GM19023 (cell line): Measurements from ENCODE around the gene ADORA2A.

Source experiments
- ATAC-seq: cut with Tn5 transposase; IDR thresholded peaks from one replicate; pipeline ENCODE4 v1.9.1; 2021; ENCODE audit warnings: mild to moderate bottlenecking, moderate library complexity; ENCODE audit not compliant: unreplicated experiment

Gene ADORA2A

DNA sequence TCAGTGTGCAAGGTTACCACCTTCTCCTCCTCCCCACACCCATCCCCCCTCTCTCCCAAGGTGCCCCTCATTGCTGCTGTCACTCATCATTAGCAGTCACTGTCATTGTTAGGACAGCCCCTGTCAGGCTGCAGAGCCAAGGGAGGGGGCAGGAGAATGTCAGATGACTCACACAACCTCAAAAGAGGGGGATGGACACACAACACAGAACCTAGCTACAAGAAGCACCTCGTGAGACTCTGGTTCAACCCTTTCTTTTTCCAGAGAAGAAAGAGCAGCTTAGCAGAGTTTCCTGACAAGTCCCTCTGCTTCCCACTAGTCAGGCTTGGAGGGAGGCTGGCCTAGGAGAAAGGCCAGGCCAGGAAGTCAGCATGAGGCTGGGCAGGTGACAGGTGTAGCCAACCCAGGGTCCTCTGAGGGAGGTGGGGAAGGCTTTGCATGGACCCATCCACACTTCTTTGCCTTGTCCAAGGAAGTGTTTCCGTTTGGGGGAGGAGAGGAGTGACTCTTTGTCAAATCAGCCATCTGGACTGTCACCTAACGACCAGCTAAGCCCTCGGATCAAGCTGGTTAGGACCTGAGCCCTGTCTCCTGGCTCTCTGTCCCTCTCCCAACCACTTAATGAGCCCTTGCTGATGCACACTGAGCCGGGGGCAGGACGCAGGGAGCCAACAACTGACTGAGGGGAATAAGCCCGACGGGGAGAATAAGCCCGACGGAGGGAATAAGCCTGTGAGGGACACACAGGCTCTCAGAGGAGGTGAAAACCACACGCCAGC is 18.3 kb downstream of the ADORA2A start:
- no peak for ATAC-seq

DNA sequence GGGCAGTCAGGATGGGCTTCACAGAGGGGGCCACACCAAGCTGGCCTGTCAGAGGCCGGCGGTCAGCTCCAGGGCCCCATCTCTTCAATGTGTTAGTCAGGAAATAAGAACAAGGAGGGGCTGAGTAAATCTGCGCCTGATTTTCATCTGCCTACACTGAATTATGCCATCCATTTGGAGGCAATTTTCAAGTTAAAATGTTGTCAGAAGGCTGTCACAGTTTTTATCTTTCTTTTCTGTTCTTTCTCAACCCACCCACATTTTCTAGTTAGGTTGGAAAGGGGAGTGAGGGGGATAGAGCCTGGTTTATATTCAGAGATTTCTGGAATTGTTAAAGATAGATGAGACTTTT is 18.8 kb downstream of the ADORA2A start:
- ATAC-seq: no peak

DNA sequence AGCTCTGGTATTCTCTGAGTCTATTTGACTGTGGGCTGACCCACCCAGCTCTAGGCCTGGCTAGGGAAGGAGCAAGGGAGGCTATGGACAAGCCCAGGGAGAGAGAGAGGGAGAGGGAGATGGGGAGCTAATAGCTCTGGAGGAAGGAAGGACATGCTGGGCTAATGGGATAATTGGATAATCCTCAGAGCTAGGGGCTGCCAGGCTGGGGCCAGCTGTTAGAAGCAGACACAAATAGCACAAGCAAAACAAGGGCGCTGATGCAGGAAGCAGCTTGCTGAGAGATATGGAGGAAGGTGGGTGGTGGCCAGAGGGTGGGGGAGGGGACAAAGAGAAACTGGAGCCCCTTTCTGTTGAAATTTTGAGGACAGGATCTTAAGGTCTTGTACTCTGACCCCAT is 23.2 kb downstream of the ADORA2A start:
- ATAC-seq: no peak

DNA sequence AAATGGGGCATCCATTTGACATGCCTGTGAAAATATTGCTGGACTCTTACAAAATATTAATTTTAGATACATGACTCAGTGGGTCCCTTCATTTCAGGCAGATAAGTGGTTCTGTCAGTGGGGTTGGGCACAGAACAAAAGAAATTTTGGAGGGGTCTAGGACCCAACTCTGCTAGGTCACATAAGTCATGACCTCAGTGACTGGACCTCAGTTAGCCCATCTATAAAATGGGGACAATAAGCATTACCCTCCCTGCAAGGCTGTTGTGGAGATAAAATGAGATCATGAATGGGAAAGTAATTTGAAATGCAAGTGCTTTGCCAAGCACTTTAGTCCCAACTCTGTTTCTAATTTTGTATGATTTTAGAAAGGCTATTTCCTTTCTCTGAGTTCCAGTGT is 23.8 kb downstream of the ADORA2A start:
- ATAC-seq: no peak

DNA sequence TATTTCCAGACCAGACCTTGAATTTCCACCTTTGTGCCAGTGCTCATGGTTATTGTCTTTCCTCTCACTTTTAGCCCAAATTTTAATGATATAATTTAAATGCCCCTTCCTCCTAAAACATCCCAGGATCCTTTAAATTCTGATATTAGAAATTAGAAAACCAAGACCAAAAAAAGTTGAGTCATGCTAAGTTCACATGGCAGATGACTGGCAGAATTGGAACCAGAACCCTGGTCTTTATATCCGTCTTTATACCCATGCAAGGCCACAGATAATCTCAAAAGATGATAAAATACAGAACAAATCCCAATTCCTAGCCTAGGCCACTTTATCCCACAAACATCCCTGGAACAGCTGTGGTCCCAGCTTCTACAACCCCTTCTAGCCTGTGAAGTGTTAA is 26.5 kb downstream of the ADORA2A start:
- ATAC-seq: no peak

DNA sequence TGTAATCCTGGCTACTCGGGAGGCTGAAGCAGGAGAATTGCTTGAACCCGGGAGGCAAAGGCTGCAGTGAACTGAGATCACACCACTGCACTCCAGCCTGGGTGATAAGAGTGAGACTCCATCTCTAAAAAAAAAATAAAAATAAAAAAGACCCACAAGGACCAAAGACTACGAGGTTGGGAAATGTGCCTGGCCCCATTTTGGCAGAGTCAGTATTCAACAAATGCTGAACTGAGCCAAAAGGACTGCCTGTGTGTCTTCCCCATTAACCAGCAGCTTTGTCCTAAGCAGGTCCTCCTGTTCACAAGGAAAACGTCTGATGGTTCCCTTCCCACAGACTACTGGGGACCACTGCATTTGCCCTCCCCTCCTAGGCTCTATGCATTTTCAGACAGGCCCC is 27.6 kb downstream of the ADORA2A start:
- ATAC-seq: no peak

DNA sequence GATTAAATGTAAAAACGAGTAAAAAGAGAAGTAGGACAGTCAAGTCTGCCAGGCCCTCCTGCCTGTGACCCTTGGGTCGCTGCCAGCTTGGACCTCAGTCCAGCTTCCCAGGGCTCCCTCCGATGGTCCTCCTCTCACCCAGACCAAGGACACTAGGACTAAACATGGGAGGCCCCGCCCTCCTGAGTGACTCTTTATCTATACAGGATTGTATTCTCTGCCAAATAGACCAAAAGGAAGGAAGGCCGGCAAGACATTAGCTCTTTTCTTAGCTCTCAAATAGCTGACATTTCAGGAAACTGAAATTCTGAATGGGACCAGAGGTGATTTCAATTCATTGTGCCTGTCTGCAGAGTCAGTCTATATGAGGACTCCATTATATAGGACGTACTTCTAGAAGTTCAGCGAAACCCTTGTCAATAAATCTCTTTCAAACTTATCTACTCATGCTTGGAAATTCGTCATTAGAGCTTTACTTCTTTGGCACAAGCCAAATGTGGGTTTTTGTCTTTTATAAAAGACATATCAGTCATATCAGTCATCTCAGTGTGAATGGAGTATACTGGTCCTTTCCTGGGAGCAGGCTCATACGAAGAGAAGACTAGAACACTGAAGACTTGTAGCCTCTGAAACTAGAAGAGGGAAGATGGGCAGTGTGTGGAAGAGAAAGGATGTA is 28.5 kb downstream of the ADORA2A start:
- ATAC-seq: no peak

DNA sequence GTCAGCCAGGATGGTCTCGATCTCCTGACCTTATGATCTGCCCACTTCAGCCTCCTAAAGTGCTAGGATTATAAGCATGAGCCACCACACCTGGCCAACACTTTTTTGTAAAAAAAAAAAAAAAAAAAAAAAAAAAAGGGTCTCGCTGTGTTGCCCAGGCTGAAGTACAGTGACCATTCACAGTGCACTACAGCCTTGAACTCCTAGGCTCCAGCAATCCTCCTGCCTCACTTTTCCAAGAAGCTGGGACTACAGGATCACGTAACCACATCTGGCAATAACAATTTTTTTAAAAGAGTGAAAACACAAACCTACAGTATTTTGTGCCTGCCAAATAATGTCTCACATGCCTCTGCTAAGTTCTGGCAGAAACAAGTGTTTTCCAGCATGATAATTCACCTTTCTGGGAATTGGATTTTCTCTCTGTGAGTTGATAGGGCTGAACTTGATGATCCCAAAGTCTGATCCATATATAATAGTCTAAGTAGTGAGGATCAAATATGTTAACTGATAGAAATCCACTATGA is 30.6 kb downstream of the ADORA2A start:
- no peak for ATAC-seq

DNA sequence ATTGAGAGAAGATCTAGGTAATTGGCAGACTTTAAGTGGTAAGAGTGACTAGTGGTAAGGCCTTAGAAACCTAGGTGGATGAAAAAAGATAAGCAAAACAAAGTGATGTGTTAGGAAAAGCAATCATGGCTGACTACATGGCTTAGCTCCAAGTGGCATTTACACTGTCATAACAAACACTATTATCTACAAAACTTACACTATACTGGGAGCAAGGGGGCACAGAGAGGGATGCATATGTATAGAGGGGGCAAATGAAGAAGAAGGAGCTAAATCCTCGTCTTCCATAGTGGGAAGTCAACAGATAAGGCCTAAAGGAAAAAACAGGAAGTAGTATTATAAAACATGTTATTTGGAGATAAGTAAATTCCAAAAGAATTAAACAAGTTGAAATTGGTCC is 32.5 kb downstream of the ADORA2A start:
- no peak for ATAC-seq

DNA sequence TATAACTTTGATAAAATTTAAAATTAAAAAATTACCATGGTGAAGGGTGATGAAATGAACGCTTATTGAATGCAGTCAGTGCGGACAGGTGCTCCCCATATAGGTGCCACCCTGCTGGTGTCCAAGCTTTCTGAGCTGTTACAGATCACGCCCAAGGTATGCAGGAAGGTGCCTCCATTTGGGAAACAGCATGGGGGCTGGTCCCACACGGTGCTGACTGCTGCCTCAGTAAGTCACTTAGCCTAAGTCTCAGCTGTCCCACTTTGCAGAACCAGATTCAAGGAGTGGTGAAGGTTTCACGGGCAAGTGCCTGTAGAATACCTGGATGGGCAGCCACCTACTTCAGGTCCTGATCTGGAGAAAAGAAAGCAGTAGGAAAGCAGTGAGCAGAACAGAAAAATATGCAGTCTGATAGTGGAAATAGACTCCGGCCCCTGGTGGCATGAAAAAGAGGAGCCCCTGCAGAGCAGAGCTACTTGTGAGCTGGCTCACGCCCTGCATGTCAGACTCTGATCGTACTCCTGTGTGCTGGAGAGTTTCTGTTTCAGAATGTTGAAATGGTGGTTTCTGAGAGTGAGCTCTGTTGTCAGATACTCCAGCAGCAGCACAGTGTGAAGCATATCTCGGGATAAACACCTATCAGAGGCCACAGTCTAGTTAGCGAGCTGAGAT is 33.2 kb downstream of the ADORA2A start:
- no peak for ATAC-seq

DNA sequence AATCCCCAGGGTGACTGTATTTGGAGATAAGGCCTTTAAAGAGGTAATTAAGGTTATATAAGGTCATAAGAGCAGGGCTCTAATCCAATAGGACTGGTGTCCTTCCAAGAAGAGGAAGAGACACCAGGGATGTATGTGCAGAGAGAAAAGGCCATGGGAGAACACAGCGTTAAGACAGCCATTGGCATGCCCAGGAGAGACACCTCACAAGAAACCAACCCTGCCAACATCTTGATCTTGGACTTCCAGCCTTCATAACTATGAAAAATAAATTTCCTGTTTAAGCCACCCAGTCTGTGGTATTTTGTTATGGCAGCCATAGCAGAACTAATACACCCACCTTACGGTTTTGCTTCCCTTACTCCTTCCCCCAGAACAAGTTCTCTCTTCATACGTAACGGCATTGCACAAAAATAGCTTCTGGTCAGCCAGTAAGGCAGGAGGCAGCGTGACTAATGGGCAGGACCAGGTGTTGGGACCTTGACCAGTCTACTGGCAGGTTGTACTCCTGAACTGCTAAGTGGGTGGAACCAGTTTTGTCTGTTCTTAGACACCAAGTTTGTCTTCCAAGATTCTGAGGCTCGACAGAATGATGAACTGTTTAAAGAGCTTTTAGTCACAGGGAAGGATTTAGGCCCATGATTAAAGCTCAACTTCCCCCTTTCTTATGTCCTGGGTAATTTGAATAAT is 35.8 kb downstream of the ADORA2A start:
- ATAC-seq: no peak

DNA sequence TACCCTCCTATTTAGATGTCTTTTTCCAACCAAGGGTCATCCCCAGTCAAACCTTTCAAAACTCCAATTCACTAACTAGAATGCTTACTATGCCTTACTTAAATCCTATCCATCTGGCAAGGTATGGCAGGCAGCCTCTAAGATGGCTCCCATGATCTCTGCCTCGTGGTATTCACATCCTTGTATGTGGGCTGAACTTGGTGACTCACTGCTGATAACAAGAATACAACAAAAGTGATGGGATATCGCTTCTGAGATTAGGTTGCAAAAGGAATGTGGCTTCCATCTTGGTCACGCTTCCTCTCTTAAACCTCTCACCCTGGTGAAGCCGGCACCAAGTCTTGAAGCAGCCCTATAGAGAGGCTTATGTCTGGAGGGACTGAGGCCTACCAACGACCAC is 38.2 kb downstream of the ADORA2A start:
- ATAC-seq: no peak

DNA sequence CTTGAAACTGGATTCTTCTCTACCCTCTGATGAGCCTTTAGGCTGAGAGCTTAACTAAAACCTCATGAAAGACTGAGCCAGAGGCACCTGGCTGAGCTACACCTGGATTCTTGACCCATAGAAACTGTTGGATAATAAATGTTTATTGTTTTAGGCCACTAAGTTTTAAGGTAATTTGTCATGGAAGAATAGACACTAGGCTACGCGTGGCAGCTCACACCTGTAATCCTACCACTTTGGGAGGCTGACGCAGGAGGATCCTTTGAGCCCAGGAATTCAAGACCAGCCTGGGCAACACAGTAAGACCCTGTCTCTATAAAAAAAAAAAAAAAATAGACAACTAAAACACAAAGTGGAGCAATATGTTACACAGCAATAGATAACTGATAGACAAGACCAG is 38.6 kb downstream of the ADORA2A start:
- ATAC-seq: no peak

DNA sequence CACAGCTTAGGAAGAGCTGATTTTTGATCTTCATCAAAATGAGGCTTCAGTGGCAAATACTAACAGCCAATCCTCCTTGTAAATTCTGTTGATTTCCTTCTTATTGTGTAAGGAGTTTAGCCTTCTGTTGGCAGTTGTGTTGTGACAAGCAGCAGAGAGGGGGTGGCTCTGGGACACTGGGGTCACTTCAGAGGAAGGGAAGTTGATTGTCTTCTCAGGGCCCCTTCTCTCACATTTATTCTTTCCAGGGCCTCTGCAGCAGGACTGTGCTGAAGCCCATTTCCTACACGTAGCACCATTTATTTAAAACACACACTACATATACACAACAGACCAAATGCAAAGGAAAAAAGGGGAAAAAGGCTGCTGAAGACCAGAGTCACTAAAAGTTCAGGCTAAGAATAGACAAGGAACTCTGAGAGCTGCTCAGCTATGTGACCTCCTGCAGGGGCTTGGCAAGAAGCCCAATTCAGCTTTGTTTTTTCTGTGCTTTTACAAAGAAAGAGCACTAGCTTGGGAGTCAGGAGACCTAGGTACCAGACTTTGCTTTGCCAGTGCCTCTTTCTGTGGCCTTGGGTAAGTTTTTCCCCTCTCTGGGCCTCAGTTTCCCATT is 39.4 kb downstream of the ADORA2A start:
- ATAC-seq: no peak

DNA sequence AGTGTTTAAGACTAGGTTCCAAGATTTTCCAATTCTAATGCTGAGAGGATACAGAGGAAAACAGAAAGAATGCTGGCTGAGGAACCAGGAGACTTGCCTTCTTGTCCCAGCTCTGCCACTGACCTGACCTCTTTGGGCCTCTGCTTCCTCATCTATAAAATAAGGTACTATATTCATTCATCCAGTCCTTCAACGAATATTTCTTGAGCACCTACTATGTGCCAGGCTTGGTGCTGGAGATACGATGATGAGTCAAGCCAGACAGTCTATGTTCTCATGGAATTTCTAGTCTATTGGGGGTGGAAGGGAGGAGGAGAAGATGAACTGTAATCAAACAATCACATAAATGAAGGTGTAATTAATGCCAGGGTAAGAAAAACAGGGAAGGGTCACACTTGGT is 39.9 kb downstream of the ADORA2A start:
- no peak for ATAC-seq

DNA sequence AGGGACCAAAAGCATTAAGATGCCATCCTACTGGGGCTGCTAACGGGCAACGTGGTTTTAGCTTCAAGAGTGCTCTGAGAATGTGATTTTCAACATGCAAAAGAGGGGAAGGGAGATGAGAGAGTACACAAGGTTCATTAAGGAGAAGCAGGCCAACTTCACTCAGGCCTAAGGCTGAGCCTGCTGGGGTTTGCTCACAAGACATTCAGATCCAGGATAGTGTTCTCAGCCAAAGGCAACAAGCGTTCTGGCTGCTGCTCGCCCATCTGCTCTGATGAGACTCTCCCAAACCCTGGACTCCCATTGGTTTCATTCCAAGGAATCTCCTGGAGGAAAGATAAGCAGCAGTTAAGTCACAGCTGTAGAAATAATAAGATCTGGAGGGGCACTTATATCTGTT is 44.2 kb downstream of the ADORA2A start:
- ATAC-seq: no peak

DNA sequence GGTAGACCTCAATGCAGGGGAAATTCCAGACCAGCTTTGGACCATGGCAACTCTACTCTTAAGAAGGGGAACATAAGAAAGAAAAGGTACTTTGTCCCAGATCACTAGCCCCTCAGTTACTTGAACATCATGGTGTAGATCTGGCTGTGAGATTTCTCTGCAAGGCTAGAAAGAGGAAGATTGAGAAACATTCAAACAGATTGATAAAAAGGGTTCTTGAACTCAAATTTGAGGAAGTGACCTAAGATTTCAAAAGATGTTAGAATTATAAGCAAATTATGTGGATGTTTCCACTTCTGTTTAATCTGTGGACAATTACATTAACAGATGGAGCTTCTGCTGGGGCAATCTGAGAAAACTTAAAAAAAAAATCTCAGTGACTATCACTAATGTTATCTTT is 45.9 kb downstream of the ADORA2A start:
- ATAC-seq: no peak

DNA sequence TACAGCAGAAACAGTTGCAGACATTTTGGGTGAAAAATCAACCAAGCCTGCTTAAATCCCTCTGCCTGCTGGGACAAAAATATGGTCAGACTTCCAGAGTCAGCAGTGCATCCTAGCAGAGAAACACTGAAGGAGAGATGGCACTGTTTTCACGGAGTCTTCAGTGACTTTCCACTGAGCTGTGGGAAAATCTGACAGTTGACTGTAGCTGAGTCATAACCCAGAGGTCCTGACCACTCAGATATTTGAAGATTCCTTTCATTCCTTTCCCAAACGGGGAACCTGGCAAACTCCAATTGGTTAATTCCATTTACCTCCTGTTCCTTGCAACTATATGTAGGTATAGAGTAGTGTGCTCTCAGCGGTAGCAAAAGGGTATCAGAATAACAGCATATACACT is 46.8 kb downstream of the ADORA2A start:
- no peak for ATAC-seq

DNA sequence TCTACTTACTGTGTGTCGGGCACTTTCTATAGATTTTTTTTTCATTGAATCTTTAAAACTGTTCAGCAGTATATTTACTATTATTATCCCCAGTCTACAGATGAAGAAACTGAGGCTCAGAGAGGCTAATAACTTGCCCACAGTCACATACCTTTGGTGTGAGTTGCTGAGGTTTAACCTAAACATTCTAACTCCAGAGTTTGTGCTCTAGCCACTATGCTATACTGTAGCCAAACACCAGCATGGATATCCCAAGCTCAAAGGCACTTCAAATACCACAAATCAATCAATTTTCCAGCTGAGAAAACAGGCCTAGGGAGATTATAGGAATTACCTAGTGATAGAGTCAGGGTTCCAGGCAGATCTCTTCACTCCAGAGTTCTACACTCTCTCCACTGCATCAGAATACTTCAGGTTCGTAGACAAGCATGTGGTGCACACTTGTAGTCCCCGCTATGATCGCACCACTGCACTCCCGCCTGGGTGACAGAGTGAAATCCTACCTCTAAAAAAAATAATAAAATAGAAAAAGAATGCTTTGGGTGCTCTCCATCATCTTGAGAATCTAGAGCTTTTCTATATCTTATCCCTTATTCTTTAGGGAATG is 47.4 kb downstream of the ADORA2A start:
- no peak for ATAC-seq

DNA sequence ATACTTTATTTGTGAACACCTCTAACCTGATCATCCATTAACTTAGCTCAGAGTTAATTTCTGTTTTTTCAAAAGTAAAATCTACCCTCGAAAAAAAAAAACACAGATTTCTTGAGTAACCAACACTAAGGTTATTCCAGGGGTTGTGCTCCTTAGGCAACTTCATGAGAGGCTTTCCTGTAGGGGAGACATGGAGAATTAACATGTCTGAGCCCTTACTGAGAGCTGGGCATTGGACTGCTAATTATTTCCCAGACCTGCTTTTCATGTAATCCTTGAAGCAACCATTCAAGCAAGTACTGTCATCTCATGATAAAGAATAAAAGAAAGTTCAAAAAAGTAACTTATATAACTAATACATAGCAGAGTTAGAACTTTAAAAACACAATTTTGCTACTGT is 54.2 kb downstream of the ADORA2A start:
- no peak for ATAC-seq

DNA sequence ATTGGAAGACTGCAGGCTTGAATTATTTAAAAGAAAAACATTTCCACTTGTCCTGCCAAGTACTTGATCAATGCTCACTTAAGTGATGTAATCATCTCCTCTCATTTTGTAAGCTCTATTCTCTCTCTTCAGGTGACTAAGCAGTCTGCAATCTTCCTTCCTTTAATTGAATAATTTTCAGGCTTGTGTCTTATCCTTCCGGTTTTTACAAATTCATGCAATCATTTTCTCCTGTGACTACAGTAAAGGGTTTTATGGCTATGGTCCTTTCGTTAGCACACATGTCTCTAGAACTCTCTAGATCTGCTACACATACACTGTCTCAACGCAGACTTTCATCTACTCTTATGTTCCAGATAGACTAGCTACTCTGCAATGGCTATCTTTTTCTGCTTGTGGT is 55.2 kb downstream of the ADORA2A start:
- ATAC-seq: no peak
